GM18951 (cell line): ENCODE results near the gene NDUFAF2.
"Not testable (repeated sequence)": the region's sequence is repeated elsewhere in the genome, so short reads cannot be mapped to it uniquely, and the experiment has no call there.

Experiments used
- POLR2A ChIP-seq: IDR thresholded peaks from 4 replicates; pipeline ENCODE4 v1.6.1; 2011; ENCODE audit warnings: mild to moderate bottlenecking; ENCODE audit not compliant: insufficient read length, insufficient read depth; ENCODE audit errors: extremely low read depth
- in situ Hi-C: fragments of 300-500 bp; cut with MboI; formaldehyde crosslinking; loops from one replicate; pipeline ENCODE4 v1.12.0; 2022; ENCODE audit warnings: low sequenced_read_pairs, mixed read lengths, inconsistent platforms; ENCODE audit not compliant: unreplicated experiment

The NDUFAF2 gene

DNA sequence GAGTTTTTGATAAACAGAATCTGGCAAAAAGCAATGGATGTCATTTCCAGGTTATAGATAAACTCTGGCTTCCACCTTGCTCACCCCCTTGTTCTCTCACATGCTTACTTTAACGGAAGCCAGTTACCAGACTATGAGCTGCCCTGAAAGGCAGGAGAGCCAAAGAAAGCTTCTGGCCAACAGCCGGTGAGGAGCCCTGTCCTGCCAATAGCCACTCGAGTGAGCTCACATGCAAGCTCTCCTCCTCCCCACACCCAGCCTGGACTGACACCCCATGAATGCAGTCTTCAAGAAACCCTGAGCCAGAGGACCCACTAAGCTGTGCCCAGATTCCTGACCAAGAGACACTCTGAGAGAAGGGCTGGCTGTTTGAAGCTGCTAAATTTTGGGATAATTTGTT lies 231.6 kb downstream of the NDUFAF2 start:
- in situ Hi-C loops, result no loop called here
- TF ChIP-seq POLR2A, result no peak

DNA sequence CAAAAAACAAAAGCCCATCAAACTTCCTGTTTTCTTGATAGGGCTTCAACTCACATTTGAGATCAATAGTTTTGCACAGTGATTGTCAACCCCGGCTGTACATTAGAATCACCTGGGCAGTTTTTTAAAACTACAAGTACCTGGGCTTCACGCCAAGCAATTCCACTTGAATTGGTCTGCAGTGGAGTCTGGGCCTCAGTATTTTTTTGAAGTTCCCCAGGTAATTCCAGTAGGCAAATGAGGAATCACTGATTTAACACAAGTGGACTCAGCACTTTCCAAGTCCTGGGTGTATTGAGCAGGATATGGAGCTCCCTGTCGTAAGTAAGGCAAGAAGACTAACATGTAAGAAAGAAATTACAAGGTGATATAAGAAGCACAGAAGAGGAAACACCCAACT lies 232.1 kb downstream of the NDUFAF2 start:
- in situ Hi-C loops, result no loop called here
- no peak for TF ChIP-seq POLR2A

DNA sequence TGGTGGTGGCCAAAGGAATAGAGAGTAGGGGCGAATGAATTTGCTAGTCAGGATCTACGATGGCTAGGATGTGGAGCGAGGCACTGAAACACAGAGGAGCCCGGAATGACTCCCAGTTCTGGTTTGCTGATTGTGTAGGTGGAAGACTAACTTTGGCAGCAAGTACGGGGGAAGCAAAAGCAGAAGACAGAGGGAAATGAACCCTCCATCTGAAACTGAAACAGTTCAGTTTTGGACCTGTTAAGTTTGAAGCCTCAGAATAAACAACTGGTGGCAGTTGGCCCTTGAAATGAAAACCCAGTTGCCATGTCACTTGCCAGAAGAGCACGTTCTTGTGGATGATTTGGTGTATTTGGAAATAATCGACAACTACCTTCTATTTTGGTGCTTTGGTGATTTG lies 232.7 kb downstream of the NDUFAF2 start:
- in situ Hi-C loops, result no loop called here
- no peak for TF ChIP-seq POLR2A

DNA sequence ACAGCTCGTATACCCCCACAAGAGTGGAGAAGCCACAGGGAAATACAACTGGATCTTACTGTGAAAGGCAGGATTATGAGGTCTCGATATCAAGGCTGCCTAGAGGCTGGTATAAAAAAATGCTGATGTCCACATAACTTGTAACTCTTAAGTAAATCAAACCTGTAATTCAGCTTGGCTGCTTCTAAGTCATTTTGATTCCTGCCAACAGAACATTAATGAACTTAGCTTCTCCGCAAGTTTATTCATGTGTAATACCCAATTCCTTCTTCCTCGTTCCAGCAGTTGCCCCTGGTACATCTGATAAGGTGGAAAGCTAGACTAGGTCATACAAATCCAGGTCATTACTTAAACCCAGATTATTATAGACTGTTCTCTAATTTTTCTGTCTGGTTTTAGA lies 233.7 kb downstream of the NDUFAF2 start:
- in situ Hi-C loops, result no loop called here
- TF ChIP-seq POLR2A, result no peak

DNA sequence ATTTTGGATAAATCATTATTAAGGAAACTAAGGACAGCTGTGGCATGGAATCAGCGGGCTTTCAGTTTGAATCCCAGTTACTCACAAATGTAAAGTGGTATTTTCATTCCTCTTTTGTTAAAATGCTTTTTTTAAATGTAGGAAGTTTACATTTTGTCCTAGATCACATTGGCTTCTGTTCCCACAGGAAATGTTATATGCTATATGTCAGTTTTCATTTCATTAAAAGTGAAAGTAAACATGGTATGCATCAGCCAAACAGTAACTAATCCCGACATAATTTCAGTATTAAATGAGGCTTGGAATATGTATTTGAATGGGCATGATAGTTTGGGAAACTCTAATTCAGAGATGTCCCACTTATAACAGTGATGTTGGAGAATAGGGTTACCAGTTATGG lies 235.9 kb downstream of the NDUFAF2 start:
- in situ Hi-C loops, result no loop called here
- TF ChIP-seq POLR2A, result no peak

DNA sequence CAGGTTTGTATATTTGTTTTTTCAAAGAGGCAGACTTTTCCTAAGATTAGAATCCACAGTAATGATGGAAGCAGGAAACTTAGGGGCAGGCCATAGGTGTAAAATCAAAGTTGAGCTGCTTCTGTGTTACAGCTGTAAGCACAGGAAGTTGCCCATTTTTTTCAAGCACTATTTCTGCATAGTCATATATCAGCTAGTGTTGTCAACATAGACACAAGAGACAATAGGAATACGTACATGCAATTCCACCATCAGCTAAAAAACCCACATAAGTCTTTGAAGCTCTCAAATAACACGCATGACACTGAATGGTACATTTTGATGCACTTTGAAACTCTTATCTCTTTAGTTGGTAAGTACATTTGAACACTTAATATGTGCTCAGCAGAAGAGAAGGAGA lies 237.4 kb downstream of the NDUFAF2 start:
- TF ChIP-seq POLR2A, result no peak
- in situ Hi-C loops, result no loop called here

DNA sequence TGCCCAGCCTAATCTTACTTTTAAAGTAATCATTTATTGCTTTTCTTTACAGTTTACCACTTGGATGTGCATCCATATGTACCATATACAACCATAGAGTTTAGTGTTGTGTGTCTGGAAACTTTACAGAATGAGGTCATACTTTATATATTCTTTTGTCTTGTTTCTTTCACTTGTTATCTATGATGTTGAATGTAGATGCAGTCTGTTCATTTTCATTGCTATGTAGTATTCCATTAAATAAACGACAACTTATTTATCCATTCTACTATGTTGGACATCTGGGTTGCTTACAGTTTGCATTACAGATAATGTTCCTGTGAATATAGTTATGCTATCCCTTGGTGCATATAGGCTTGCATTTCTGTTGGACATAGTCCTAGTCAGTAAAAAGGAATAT lies 238.5 kb downstream of the NDUFAF2 start:
- TF ChIP-seq POLR2A, result no peak
- in situ Hi-C loops, result no loop called here

DNA sequence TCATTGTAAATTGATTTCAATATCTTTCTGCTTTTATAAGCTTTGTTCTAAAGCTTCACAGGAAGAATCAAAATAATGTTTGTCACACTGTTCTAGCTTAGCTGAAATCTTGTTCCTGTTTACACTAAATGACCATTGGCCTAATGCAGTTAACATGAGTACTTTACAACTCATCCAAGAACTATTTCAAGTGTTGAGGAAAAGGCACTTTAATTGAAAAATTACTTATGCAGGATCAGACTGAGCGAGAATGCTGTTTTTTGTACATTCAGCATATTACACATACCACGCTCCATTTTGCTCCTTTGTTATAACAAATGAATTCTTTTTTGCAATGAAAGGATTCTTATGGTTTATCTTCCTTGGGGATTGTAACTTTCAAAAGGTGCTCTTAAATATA lies 239.7 kb downstream of the NDUFAF2 start:
- no peak for TF ChIP-seq POLR2A
- in situ Hi-C loops, result no loop called here

DNA sequence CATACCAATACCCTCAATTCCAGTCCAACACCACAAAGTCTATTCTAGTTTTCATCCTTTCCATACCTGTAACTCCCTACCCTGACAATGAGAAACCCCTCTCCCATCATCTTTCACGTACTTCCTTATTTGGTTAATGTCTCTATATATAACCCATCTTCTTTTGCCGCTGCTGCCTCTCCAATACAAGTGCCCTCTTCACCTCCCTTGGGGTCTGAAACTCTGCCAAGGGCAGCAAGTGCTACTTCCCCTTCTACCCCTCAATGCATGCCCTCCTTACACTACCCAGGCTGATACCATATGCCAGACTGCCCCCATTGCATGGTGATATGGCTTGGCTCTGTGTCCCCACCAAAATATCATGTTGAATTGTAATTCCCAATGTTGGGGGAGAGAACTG lies 241.6 kb downstream of the NDUFAF2 start:
- no peak for TF ChIP-seq POLR2A
- in situ Hi-C loops, result no loop called here

DNA sequence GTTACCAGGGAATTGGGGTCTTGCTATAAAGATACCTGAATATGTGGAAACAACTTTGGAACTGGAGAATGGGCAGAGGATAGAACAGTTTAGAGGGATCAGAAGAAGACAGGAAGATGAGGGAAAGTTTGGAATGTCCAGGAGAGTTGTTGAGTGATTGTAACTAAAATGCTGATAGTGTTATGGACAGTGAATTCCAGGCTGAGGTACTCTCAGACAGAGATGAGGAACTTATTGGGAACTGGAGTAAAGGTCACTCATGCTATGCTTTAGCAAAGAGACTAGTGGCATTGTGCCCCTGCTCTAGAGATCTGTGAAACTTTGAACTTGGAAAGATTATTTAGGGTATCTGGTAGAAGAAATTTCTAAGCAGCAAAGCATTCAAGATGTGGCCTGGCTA lies 242.3 kb downstream of the NDUFAF2 start:
- in situ Hi-C loops, result not testable (repeated sequence)

DNA sequence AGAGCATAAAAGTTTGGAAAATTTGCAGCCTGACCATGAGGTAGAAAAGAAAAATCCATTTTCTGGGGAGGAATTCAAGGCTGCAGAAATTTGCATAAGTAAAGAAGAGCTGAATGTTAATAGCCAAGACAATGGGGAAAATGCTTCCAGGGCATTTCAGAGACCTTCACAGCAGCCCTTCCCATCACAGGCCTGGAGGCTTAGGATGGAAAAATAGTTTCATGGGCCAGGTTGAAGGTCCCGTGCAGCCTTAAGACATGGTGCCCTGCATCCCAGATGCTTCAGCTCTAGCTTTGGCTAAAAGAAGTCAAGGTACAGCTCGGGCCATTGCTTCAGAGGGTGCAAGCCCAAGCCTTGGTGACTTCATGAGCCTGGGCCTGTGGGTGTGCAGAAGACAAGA lies 242.8 kb downstream of the NDUFAF2 start:
- in situ Hi-C loops, result not testable (repeated sequence)

DNA sequence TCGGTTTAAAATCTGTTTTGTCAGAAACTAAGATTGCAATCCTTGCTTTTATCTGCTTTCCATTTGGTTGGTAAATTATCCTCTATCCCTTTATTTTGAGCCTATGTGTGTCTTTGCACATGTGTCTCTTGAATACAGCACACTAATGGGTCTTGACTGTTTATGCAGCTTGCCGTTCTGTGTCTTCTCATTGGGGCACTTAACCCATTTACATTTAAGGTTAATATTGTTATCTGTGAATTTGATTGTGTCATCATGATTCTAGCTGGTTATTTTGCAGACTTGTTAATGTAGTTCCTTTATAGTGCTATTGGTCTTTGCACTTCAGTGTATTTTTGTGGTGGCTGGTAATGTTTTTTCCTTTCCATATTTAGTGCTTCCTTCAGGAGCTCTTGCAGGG lies 253.6 kb downstream of the NDUFAF2 start:
- no peak for TF ChIP-seq POLR2A
- in situ Hi-C loops, result no loop called here

DNA sequence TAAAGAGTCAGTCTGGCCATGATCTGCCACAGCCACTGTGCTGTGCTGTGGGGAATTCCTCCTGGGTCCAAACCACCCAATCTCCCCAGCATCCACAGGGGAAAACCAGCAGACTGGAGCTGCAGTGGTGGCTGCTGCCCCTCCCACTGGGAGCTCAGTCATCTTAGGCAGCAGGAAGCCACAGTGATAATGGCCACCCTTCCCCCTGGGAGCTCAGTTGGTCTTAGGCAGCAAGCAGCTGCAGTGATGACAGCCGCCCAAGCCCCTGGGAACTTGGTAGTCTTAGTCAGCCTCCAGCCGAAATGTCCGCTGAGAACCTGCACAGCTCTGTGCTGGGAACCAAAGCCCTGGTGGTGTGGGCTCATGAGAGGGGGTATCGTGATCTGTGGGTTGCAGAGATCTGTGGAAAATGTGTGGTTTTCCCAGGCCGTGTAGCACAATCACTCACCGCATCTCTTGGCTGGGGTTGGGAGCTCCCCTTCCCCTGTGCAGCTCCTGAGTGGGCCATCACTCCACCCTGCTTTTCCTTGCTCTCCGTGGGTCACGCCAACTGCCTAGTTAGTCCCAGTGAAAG lies 255.7 kb downstream of the NDUFAF2 start:
- in situ Hi-C loops, result no loop called here
- peak; percentile 20 for TF ChIP-seq POLR2A

DNA sequence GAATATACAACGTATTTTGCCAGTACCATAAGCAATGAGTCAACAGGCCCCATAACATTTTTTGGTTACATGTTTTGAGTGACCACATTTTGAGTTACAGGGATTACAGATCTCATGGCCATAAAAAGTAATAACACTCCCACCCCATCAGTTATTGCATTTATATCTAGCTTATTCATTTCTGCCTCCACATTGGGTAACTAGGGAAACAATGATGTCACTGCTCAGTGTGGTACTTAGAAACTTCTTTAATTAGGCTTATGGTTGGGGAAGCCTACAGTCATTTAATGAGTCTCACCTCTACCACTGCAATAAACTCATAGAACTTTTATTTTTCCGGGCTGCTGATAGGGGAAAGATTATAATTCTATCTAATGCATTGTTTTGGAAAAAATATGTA lies 257.2 kb downstream of the NDUFAF2 start:
- TF ChIP-seq POLR2A, result no peak
- in situ Hi-C loops, result no loop called here
